ENCODE measurements around the gene ANAPC1. TPM values are rescaled to one million over a fixed set of nuclear protein-coding genes. Genes with fewer than 3 reads are reported as not detected.
A peak's percentile ranks its signal among the peaks of the same experiment; 100 is the strongest.

ANAPC1 gene
- total and polyA plus RNA-seq, 2 donors (not counting 1 experiment from before 2014, with no cell fraction given): 16.4 to 69.3 TPM

DNA sequence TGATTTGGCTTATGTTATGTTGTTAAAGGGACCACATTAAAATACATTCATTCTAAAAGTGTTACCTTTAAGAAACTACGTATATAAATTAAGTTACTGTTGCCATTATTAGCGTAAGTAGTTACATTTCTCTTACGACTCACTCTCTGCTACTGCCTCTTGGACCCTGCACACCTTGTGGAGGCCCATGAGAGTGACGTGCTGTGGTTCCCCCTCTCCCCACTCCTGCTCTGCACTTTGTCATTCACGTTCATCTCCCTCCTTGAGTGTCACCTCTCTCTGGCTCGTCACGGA, 13.6 kb upstream of the ANAPC1 start:
- Histone ChIP-seq H3K9me3 (ENCODE audit: control extremely low read depth in 1 of 3, control insufficient read depth in 2 of 3, insufficient read depth in 1 of 3, low read length in 2 of 3) (peaks cover 0 to 8% (median 0%) of the 10 kb centered on the region in 3 donors), H3K9ac (ENCODE audit: low read length) (peak overlapping the region; percentile 70), H3K4me1 (ENCODE audit: control insufficient read depth in 2 of 2, insufficient read depth in 2 of 2, low read length in 2 of 2) (peaks cover 21 to 23% of the 10 kb centered on the region in 2 donors), H3K27me3 (replicated peaks in 1 of 4; ENCODE audit: control extremely low read depth in 1 of 4, control insufficient read depth in 3 of 4, insufficient read depth in 4 of 4, low read length in 3 of 4) (peaks cover 0 to 47% (median 19%) of the 10 kb centered on the region in 4 experiments), H3K79me2 (ENCODE audit: control insufficient read depth, insufficient read depth, low read length) (no peaks in the 10 kb centered on the region), H4K20me1 (ENCODE audit: control insufficient read depth, insufficient read depth, low read length, poor library complexity, severe bottlenecking) (no peaks in the 10 kb centered on the region), H2AFZ (ENCODE audit: insufficient read depth, low read depth, low read length, poor library complexity, severe bottlenecking) (peak overlapping the region; percentile 84), H3K36me3 (replicated peaks in 1 of 2; ENCODE audit: control extremely low read depth in 1 of 2, control insufficient read depth in 1 of 2, extremely low read depth in 1 of 2, insufficient read depth in 2 of 2, low read length in 1 of 2) (no peaks in the 10 kb centered on the region), H3K4me2 (replicated peaks; ENCODE audit: low read depth, low read length, poor library complexity, severe bottlenecking) (peak overlapping the region; percentile 100), H3K27ac (ENCODE audit: low read length in 2 of 2) (no peak overlapping the region), H3K4me3 (ENCODE audit: control extremely low read depth in 1 of 5, extremely low read depth in 1 of 5, insufficient read depth in 1 of 5, low read depth in 2 of 5, low read length in 4 of 5) (peak overlapping the region; percentile 44 to 74 (median 58))
- intact Hi-C loops (cut with micrococcal nuclease): no loop called here
- peak; percentile 23 for ATAC-seq (ENCODE audit: low read depth)
- no peaks in the 10 kb centered on the region for H3K9me3 Mint-ChIP-seq (ENCODE audit: insufficient read depth)
- no peak for TF ChIP-seq EZH2 (IDR thresholded peaks at IDR 0.05; ENCODE audit: borderline replicate concordance, insufficient read depth, low read depth, low read length, poor library complexity, severe bottlenecking)
- peaks cover 19% of the 10 kb centered on the region for H3K4me1 Mint-ChIP-seq
- no peak for DNase-seq
- peak overlapping the region; percentile 88 for H3K4me3 Mint-ChIP-seq
- ChIA-PET CTCF (interaction anchor here (0.7 to 1.6 kb wide), 4 partner anchors 10 to 208 kb away, joined by 3 to 7 read pairs (median 4); no protein-coding TSS in a partner anchor), POLR2A (no interaction called here)
- 7% methylated on average over 5 of the region's 7 CpGs for WGBS (ENCODE audit: insufficient coverage)
- peak overlapping the region; percentile 50 for H3K27ac Mint-ChIP-seq
- peaks cover 45% of the 10 kb centered on the region for H3K27me3 Mint-ChIP-seq

DNA sequence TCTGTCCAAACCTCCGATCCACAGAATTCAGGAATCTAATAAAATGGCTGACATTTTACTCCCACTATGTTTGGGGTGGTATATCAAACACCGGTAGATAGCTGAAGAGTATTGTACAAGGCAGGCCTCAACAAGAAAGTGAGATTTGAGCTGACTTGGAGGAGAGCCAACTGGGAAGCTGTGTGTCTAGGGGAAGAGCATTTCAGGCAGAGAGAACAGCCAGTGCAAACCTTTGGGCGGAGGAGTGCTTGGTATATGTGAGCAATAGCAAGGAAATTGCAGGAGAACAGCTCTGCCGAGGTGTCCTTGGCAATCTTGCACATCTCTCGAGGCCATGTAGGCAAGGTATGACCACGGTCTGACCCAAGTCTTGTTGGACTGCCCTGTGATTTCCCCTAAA, 12.6 kb upstream of the ANAPC1 start:
- no peak overlapping the region for H3K27ac ChIP-seq (ENCODE audit: low read length in 2 of 2)
- no peak overlapping the region for H2AFZ ChIP-seq (ENCODE audit: insufficient read depth, low read depth, low read length, poor library complexity, severe bottlenecking)
- intact Hi-C loops (cut with micrococcal nuclease): no loop called here
- no peak for DNase-seq
- H3K9ac ChIP-seq (ENCODE audit: low read length): no peak overlapping the region
- H3K27me3 ChIP-seq (replicated peaks in 1 of 4; ENCODE audit: control extremely low read depth in 1 of 4, control insufficient read depth in 3 of 4, insufficient read depth in 4 of 4, low read length in 3 of 4): peaks cover 0 to 41% (median 19%) of the 10 kb centered on the region in 4 experiments
- POLR2A ChIA-PET: no interaction called here
- no peak for ATAC-seq (ENCODE audit: low read depth)
- Mint-ChIP-seq H3K4me1 (peaks cover 19% of the 10 kb centered on the region), H3K27ac (no peak overlapping the region), H3K9me3 (ENCODE audit: insufficient read depth) (no peaks in the 10 kb centered on the region), H3K4me3 (no peak overlapping the region), H3K27me3 (peaks cover 40% of the 10 kb centered on the region)
- no peak overlapping the region for H3K4me2 ChIP-seq (replicated peaks; ENCODE audit: low read depth, low read length, poor library complexity, severe bottlenecking)
- no peak overlapping the region for H3K4me3 ChIP-seq (ENCODE audit: control extremely low read depth in 1 of 5, extremely low read depth in 1 of 5, insufficient read depth in 1 of 5, low read depth in 2 of 5, low read length in 4 of 5)
- peaks cover 21 to 23% of the 10 kb centered on the region in 2 donors for H3K4me1 ChIP-seq (ENCODE audit: control insufficient read depth in 2 of 2, insufficient read depth in 2 of 2, low read length in 2 of 2)
- WGBS (ENCODE audit: insufficient coverage): 100% methylated on average over 5 of the region's 6 CpGs
- TF ChIP-seq CTCF (IDR thresholded peaks at IDR 0.05): no peak
- peaks cover 0 to 8% (median 0%) of the 10 kb centered on the region in 3 donors for H3K9me3 ChIP-seq (ENCODE audit: control extremely low read depth in 1 of 3, control insufficient read depth in 2 of 3, insufficient read depth in 1 of 3, low read length in 2 of 3)
- H3K36me3 ChIP-seq (replicated peaks in 1 of 2; ENCODE audit: control extremely low read depth in 1 of 2, control insufficient read depth in 1 of 2, extremely low read depth in 1 of 2, insufficient read depth in 2 of 2, low read length in 1 of 2): no peaks in the 10 kb centered on the region
- H3K79me2 ChIP-seq (ENCODE audit: control insufficient read depth, insufficient read depth, low read length): no peaks in the 10 kb centered on the region
- CTCF ChIA-PET: interaction anchor here (1.0 to 1.6 kb wide), 3 partner anchors 9 to 153 kb away, joined by 3 to 7 read pairs (median 5); no protein-coding TSS in a partner anchor
- no peaks in the 10 kb centered on the region for H4K20me1 ChIP-seq (ENCODE audit: control insufficient read depth, insufficient read depth, low read length, poor library complexity, severe bottlenecking)
